Adrenal gland (tissue), 12 donors: ENCODE data around the gene CLTC. TPM values are rescaled to one million over a fixed set of nuclear protein-coding genes. Genes with fewer than 3 reads are reported as not detected.

Experiments used
- DNase-seq, 7 donors: peaks; one replicate each; pipeline ENCODE4 v3.0.0-alpha.2; 2019 to 2020
- H3K27ac ChIP-seq, 5 donors: fragments of 200-600 bp; sonication (generic) in 4 of 5; 1 replicate in 3 of 5; 2 replicates in 2 of 5; pipeline versions ENCODE4 v1.5.1 to v1.8.0; 2016 to 2020; ENCODE audit warnings: mild to moderate bottlenecking in 1 of 5
- H3K27me3 ChIP-seq: fragments of 200-600 bp; 2 replicates; pipeline ENCODE4 v1.8.0; 2021
- H3K36me3 ChIP-seq, 2 donors: fragments of 200-600 bp; replicated peaks in 1 of 2; 1 replicate in 1 of 2; 2 replicates in 1 of 2; pipeline versions ENCODE4 v1.5.1 to v1.8.0; 2018 to 2022
- H3K4me1 ChIP-seq, 2 donors: fragments of 200-600 bp; replicated peaks in 1 of 2; 1 replicate in 1 of 2; 2 replicates in 1 of 2; pipeline versions ENCODE4 v1.5.1 to v1.8.0; 2018 to 2021
- H3K4me3 ChIP-seq, 4 donors: fragments of 200-600 bp; sonication (generic) in 3 of 4; one replicate each; pipeline ENCODE4 v1.5.1; 2016 to 2018
- H3K9me3 ChIP-seq, 3 donors: fragments of 200-600 bp; sonication (generic) in 1 of 3; replicated peaks in 1 of 3; 1 replicate in 2 of 3; 2 replicates in 1 of 3; pipeline versions ENCODE4 v1.5.1 to v1.8.0; 2016 to 2021
- CTCF ChIP-seq, 6 experiments: fragments of 450-650 bp in 4 of 6; fragments of 200-600 bp in 2 of 6; sonication (generic) in 1 of 6; IDR thresholded peaks; 1 replicate in 5 of 6; 2 replicates in 1 of 6; pipeline versions ENCODE4 v1.5.1 to v1.8.0; 2016 to 2021; ENCODE audit warnings: antibody characterized with exemption in 6 of 6, mild to moderate bottlenecking in 2 of 6, moderate library complexity in 1 of 6
- POLR2A ChIP-seq, 2 donors: fragments of 450-650 bp; IDR thresholded peaks; one replicate each; pipeline ENCODE4 v1.6.1; 2017; ENCODE audit warnings: antibody characterized with exemption in 2 of 2, mild to moderate bottlenecking in 2 of 2, moderate library complexity in 1 of 2
- WGBS, 4 donors: extraction: QIAGEN DNeasy Blood & Tissue Kit in 2 of 4; methylation state at CpG; one replicate each; pipeline versions ENCODE4 v1.1.5 to v1.1.7; 2013 to 2017; 5-methylcytosine and 5-hydroxymethylcytosine counted together
- intact Hi-C, 2 donors: fragments of 100-400 bp; cut with DNase I; formaldehyde crosslinking; loops; one replicate each; pipeline versions ENCODE4 v1.14.1 to v1.15.0; 2022 to 2023
- polyA plus RNA-seq, 3 donors: library from polyadenylated mRNA; stranded (reverse); fragments of 200-250 nt in 2 of 3; fragments of 350-450 nt in 1 of 3; fragmentation: Illumina TruSeq in 1 of 3; extraction: RNeasy Lipid Tissue Mini Kit (QIAGEN cat#74804) in 1 of 3; gene quantifications; one replicate each; pipeline ENCODE4 v1.2.3, GENCODE V29; 2013 to 2014
- total RNA-seq, 9 donors: library from RNA; depleted of rRNA in 4 of 9; stranded (reverse); fragments of >200 nt in 4 of 9; fragments of 120-200 nt in 1 of 9; fragmentation: NEBNext Ultra II Directional in 1 of 9; extraction: Animal tissue kit (Norgen Biotek cat#: 25700) in 1 of 9; gene quantifications; one replicate each; pipeline versions ENCODE4 v1.1.0 to v1.2.4, GENCODE V29; 2013 to 2023
- donor health status: healthy with polysubstance abuse.
- donor health status: Bipolar disorder and iron deficiency.
- donor health status: DM: yes; HTN: yes; CAD: no.
- donor health status: DM: no; HTN: no; CAD: no.
- donor health status: DM: no; HTN: no; CAD: no.
- donor health status: DM: yes; HTN: yes; CAD: no.

Gene CLTC
- total and polyA plus RNA-seq, 12 donors, result 40.2 to 393 (median 267) TPM

- Histone ChIP-seq H3K36me3 (peaks cover 0 to 26% of the 10 kb centered on the region in 2 donors), H3K9me3 (no peaks in the 10 kb centered on the region), H3K4me3 (no peak overlapping the region), H3K27ac (no peak overlapping the region), H3K4me1 (no peaks in the 10 kb centered on the region), H3K27me3 (no peaks in the 10 kb centered on the region)
- intact Hi-C loops, result no loop called here
- no peak for TF ChIP-seq POLR2A (IDR thresholded peaks at IDR 0.05)
- TF ChIP-seq CTCF (IDR thresholded peaks at IDR 0.05), result no peak
- 86 to 96% (median 92%) methylated on average over 2 of the region's 2 CpGs for WGBS, 4 donors
- DNase-seq, result no peak
Measured at GRCh38 chr17:59601130-59601529, 18.6 kb upstream of the CLTC start.

GRCh38 chr17:59607061-59607460 is 12.6 kb upstream of the CLTC start:
- DNase-seq, result no peak
- Histone ChIP-seq H3K4me1 (no peaks in the 10 kb centered on the region), H3K36me3 (peaks cover 0 to 14% of the 10 kb centered on the region in 2 donors), H3K27ac (no peak overlapping the region), H3K27me3 (no peaks in the 10 kb centered on the region), H3K9me3 (no peaks in the 10 kb centered on the region), H3K4me3 (no peak overlapping the region)
- intact Hi-C loops, result no loop called here
- WGBS, 4 donors, result 64 to 81% (median 76%) methylated on average over 3 of the region's 3 CpGs
- TF ChIP-seq POLR2A (IDR thresholded peaks at IDR 0.05), result no peak
- TF ChIP-seq CTCF (IDR thresholded peaks at IDR 0.05), result no peak

GRCh38 chr17:59607817-59608403 is 11.8 kb upstream of the CLTC start:
- no peak for TF ChIP-seq CTCF (IDR thresholded peaks at IDR 0.05)
- Histone ChIP-seq H3K27me3 (no peaks in the 10 kb centered on the region), H3K27ac (no peak overlapping the region), H3K9me3 (no peaks in the 10 kb centered on the region), H3K4me1 (no peaks in the 10 kb centered on the region), H3K4me3 (no peak overlapping the region), H3K36me3 (peaks cover 0 to 14% of the 10 kb centered on the region in 2 donors)
- intact Hi-C loops, result no loop called here
- WGBS, 4 donors, result 91 to 93% (median 92%) methylated on average over 5 of the region's 5 CpGs
- no peak for DNase-seq

- Histone ChIP-seq H3K4me3 (no peak overlapping the region), H3K27ac (no peak overlapping the region), H3K4me1 (no peaks in the 10 kb centered on the region), H3K36me3 (no peaks in the 10 kb centered on the region), H3K9me3 (no peaks in the 10 kb centered on the region), H3K27me3 (no peaks in the 10 kb centered on the region)
- DNase-seq, result no peak
- intact Hi-C loops, result no loop called here
- TF ChIP-seq CTCF (IDR thresholded peaks at IDR 0.05) (no peak), POLR2A (IDR thresholded peaks at IDR 0.05) (no peak)
Measured at GRCh38 chr17:59611503-59611902, 8.2 kb upstream of the CLTC start.
